HEK293 (cell line): Measurements from ENCODE around the gene KIF18B.

Experiments used
- CTCF ChIA-PET: fragments of 350-600 bp; formaldehyde crosslinking; extraction: SDS; loops from one replicate; lab custom pipeline; 2021; ENCODE audit warnings: antibody characterized with exemption; lab: Yijun Ruan, JAX
- POLR2A ChIA-PET: fragments of 300-600 bp; formaldehyde crosslinking; extraction: SDS; loops from one replicate; lab custom pipeline; 2020; ENCODE audit warnings: antibody characterized with exemption, inconsistent platforms; lab: Yijun Ruan, JAX
- H3K27ac ChIP-seq: fragments of 200-500 bp; sonication (Bioruptor generic); 2 replicates; pipeline ENCODE4 v1.5.1; 2014; ENCODE audit warnings: low read depth, low read length, control low read depth, inconsistent platforms; ENCODE audit errors: extremely low read depth
- H3K36me3 ChIP-seq, 2 experiments: fragments of 200-500 bp in 1 of 2; sonication (Bioruptor generic) in 1 of 2; 1 replicate in 1 of 2; 2 replicates in 1 of 2; pipeline ENCODE4 v1.5.1; 2014 to 2017; ENCODE audit warnings: inconsistent platforms in 2 of 2, low read length in 2 of 2; ENCODE audit not compliant: control insufficient read depth in 2 of 2, insufficient read depth in 1 of 2
- H3K4me1 ChIP-seq: fragments of 200-500 bp; sonication (Bioruptor generic); 2 replicates; pipeline ENCODE4 v1.5.1; 2014; ENCODE audit warnings: mild to moderate bottlenecking, low read length, inconsistent platforms; ENCODE audit not compliant: control insufficient read depth, insufficient read depth
- H3K4me3 ChIP-seq: 2 replicates; pipeline ENCODE4 v1.5.1; 2011; ENCODE audit warnings: low read depth, mild to moderate bottlenecking, control low read depth, low read length, moderate library complexity
- H3K9me3 ChIP-seq: fragments of 200-500 bp; sonication (Bioruptor generic); 2 replicates; pipeline ENCODE4 v1.5.1; 2014; ENCODE audit warnings: low read depth, low read length, inconsistent platforms; ENCODE audit not compliant: control insufficient read depth, insufficient read depth
- FEZF1 ChIP-seq: fragments of 450-650 bp; formaldehyde crosslinking; IDR thresholded peaks from 2 replicates; pipeline ENCODE4 v1.5.1; 2016; ENCODE audit warnings: missing biosample characterization, missing genetic modification characterization
- GLIS2 ChIP-seq: fragments of 450-650 bp; formaldehyde crosslinking; IDR thresholded peaks from 2 replicates; pipeline ENCODE4 v1.5.1; 2016; ENCODE audit warnings: missing biosample characterization, missing genetic modification characterization
- MZF1 ChIP-seq: fragments of 450-650 bp; formaldehyde crosslinking; IDR thresholded peaks from 2 replicates; pipeline ENCODE4 v1.5.1; 2017; ENCODE audit warnings: missing biosample characterization, missing genetic modification characterization, borderline replicate concordance
- OSR2 ChIP-seq: fragments of 450-650 bp; formaldehyde crosslinking; IDR thresholded peaks from 2 replicates; pipeline ENCODE4 v1.5.1; 2016; ENCODE audit warnings: missing biosample characterization, missing genetic modification characterization
- PRDM6 ChIP-seq: fragments of 450-650 bp; formaldehyde crosslinking; IDR thresholded peaks from 2 replicates; pipeline ENCODE4 v1.5.1; 2017; ENCODE audit warnings: missing biosample characterization, missing genetic modification characterization
- ZBTB44 ChIP-seq: fragments of 450-650 bp; IDR thresholded peaks from 2 replicates; pipeline ENCODE4 v1.5.1; 2018; ENCODE audit warnings: missing biosample characterization, mild to moderate bottlenecking, missing genetic modification characterization
- ZNF10 ChIP-seq: fragments of 450-650 bp; formaldehyde crosslinking; IDR thresholded peaks from 2 replicates; pipeline ENCODE4 v1.5.1; 2017; ENCODE audit warnings: missing biosample characterization, missing genetic modification characterization
- ZNF202 ChIP-seq: fragments of 450-650 bp; formaldehyde crosslinking; IDR thresholded peaks from 2 replicates; pipeline ENCODE4 v1.5.1; 2016; ENCODE audit warnings: missing biosample characterization, missing genetic modification characterization, borderline replicate concordance
- ZNF274 ChIP-seq, 2 experiments: fragments of 200-500 bp in 1 of 2; fragments of 450-650 bp in 1 of 2; sonication (Bioruptor generic) in 1 of 2; formaldehyde crosslinking in 1 of 2; IDR thresholded peaks; 2 replicates each; pipeline versions ENCODE4 v1.5.1 to v1.6.1; 2014 to 2016; ENCODE audit warnings: borderline replicate concordance in 1 of 2, inconsistent platforms in 1 of 2, low read length in 1 of 2, missing biosample characterization in 1 of 2, missing genetic modification characterization in 1 of 2
- ZNF341 ChIP-seq: fragments of 450-650 bp; formaldehyde crosslinking; IDR thresholded peaks from 2 replicates; pipeline ENCODE4; 2016; ENCODE audit warnings: low read depth, missing biosample characterization, missing genetic modification characterization
- ZNF510 ChIP-seq: fragments of 450-650 bp; formaldehyde crosslinking; IDR thresholded peaks from 2 replicates; pipeline ENCODE4 v1.5.1; 2018; ENCODE audit warnings: mild to moderate bottlenecking, missing genetic modification characterization, missing biosample characterization; ENCODE audit not compliant: insufficient replicate concordance
- ZNF555 ChIP-seq: fragments of 450-650 bp; formaldehyde crosslinking; conservative IDR thresholded peaks from 2 replicates; pipeline ENCODE4 v1.5.1; 2017; ENCODE audit warnings: missing biosample characterization, mild to moderate bottlenecking, missing genetic modification characterization, inconsistent platforms
- ZNF585B ChIP-seq: fragments of 450-650 bp; formaldehyde crosslinking; IDR thresholded peaks from 2 replicates; pipeline ENCODE4 v1.5.1; 2016; ENCODE audit warnings: missing biosample characterization, missing genetic modification characterization
- ZNF600 ChIP-seq: fragments of 450-650 bp; formaldehyde crosslinking; IDR thresholded peaks from 2 replicates; pipeline ENCODE4 v1.5.1; 2016; ENCODE audit warnings: missing biosample characterization, missing genetic modification characterization
- ZNF639 ChIP-seq: fragments of 450-650 bp; formaldehyde crosslinking; IDR thresholded peaks from 2 replicates; pipeline ENCODE4 v1.5.1; 2016; ENCODE audit warnings: missing biosample characterization, missing genetic modification characterization
- ZNF670 ChIP-seq: fragments of 450-650 bp; formaldehyde crosslinking; IDR thresholded peaks from 2 replicates; pipeline ENCODE4 v1.5.1; 2016; ENCODE audit warnings: missing biosample characterization, missing genetic modification characterization, low read depth
- ZNF707 ChIP-seq: fragments of 450-650 bp; formaldehyde crosslinking; IDR thresholded peaks from 2 replicates; pipeline ENCODE4 v1.5.1; 2016; ENCODE audit warnings: missing biosample characterization, missing genetic modification characterization
- ZNF76 ChIP-seq: fragments of 450-650 bp; formaldehyde crosslinking; IDR thresholded peaks from 2 replicates; pipeline ENCODE4; 2016; ENCODE audit warnings: low read depth, missing biosample characterization, missing genetic modification characterization, borderline replicate concordance
- TF ChIP-seq, protein P1 (sequence below): IDR thresholded peaks from 2 replicates; pipeline ENCODE4 v1.6.1; 2011; ENCODE audit warnings: mild to moderate bottlenecking, low read depth, low read length, borderline replicate concordance
- TF ChIP-seq, protein P2 (sequence below): fragments of 450-650 bp; formaldehyde crosslinking; optimal IDR thresholded peaks from 2 replicates; pipeline ENCODE3; 2016; ENCODE audit warnings: missing biosample characterization, mild to moderate bottlenecking, missing genetic modification characterization

The KIF18B gene

DNA sequence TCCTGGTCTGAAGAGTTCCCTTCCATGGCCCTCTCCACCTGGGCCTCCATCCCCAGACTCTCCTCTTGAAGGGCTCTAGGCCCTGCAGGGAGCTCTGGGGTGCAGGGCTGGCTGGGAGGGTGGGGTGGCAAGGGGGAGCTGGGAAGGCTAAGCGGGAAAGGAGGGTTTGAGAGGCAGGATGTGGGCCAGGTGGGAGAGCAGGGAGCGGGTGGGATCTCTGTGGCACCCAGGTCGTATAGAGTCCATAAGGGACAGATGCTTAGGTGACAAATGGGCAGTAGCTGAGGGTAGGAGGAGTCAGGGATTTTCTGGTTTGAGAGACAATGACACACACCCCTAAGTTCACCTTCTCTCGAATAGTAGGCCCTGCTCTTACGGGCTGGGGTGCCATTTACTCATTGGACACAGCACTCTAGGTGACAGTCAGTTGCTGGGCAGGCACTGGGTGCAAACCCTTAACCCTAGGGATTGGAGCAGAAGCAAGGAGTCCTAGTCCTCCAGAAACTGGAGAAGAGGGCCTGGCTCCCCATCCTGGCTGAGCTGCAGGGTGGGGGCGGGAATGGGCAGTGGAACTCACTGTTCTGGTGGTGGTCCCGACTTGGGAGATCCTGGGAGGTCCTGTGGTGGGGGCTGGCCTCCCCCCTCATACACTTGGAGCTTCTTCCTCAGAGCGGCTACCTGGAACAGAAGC lies 15.3 kb downstream of the KIF18B start (continued):
- TF ChIP-seq ZNF639 (tag by site-specific recombination) (no peak), FEZF1 (no peak), ZNF510 (tag by site-specific recombination) (no peak), ZNF10 (tag by site-specific recombination) (no peak), ZBTB44 (tag by site-specific recombination) (no peak), ZNF707 (no peak)
- TF ChIP-seq, protein P1, sequence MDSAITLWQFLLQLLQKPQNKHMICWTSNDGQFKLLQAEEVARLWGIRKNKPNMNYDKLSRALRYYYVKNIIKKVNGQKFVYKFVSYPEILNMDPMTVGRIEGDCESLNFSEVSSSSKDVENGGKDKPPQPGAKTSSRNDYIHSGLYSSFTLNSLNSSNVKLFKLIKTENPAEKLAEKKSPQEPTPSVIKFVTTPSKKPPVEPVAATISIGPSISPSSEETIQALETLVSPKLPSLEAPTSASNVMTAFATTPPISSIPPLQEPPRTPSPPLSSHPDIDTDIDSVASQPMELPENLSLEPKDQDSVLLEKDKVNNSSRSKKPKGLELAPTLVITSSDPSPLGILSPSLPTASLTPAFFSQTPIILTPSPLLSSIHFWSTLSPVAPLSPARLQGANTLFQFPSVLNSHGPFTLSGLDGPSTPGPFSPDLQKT = no peak
- TF ChIP-seq, all 188 proteins: peak for 0

- POLR2A ChIA-PET = interaction anchor here (0.7 kb wide), 1 partner anchor 8 kb away, joined by 3 read pairs; no protein-coding TSS in a partner anchor
- Histone ChIP-seq H3K4me3 (no peak overlapping the region), H3K36me3 (peaks cover 64 to 100% of the 10 kb centered on the region in 2 experiments), H3K27ac (no peak overlapping the region), H3K4me1 (no peaks in the 10 kb centered on the region), H3K9me3 (no peaks in the 10 kb centered on the region)
- CTCF ChIA-PET = interaction anchor here (0.6 to 4.9 kb wide), 4 partner anchors 11 to 169 kb away, joined by 3 to 41 read pairs (median 14); no protein-coding TSS in a partner anchor
- TF ChIP-seq ZNF202 (tag by site-specific recombination) (no peak), ZNF600 (tag by site-specific recombination) (peak; percentile 78), ZNF76 (no peak)
- TF ChIP-seq, protein P2, sequence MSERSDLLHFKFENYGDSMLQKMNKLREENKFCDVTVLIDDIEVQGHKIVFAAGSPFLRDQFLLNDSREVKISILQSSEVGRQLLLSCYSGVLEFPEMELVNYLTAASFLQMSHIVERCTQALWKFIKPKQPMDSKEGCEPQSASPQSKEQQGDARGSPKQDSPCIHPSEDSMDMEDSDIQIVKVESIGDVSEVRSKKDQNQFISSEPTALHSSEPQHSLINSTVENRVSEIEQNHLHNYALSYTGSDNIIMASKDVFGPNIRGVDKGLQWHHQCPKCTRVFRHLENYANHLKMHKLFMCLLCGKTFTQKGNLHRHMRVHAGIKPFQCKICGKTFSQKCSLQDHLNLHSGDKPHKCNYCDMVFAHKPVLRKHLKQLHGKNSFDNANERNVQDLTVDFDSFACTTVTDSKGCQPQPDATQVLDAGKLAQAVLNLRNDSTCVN (tag by site-specific recombination) = no peak
Observed at GRCh38 chr17:44931376-44931775, 16.2 kb downstream of the KIF18B start.

DNA sequence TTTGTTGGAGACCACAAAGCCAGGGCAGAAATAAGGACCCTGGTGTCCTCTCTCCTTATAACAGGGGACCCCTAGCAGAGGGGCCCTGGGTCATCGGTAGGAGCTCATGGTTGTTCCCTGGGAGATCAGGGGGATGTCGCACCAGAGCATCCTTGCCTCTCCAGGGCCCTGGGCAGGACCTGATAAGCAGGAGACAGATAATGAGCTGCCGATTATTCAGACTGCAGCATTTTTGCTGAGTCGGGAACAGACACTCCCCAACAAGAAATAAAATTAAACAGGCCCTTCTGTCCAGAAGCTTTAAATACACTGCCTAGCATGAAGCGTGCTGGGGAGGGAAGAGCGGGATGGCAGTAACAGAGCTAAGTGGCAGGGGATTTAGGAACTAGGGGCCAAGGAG lies 16.9 kb downstream of the KIF18B start:
- CTCF ChIA-PET = interaction anchor here (0.9 to 4.9 kb wide), 4 partner anchors 10 to 169 kb away, joined by 4 to 41 read pairs (median 14); no protein-coding TSS in a partner anchor
- POLR2A ChIA-PET = interaction anchor here (0.6 kb wide), 1 partner anchor 711 kb away, joined by 3 read pairs; the partner anchor contains the start of gene UBTF
- Histone ChIP-seq H3K4me1 (no peaks in the 10 kb centered on the region), H3K27ac (no peak overlapping the region), H3K9me3 (no peaks in the 10 kb centered on the region), H3K36me3 (peaks cover 70 to 100% of the 10 kb centered on the region in 2 experiments), H3K4me3 (no peak overlapping the region)
- TF ChIP-seq, protein P1 = no peak
- no peak for TF ChIP-seq OSR2 (tag by site-specific recombination)
- TF ChIP-seq GLIS2 (tag by site-specific recombination) = no peak
- TF ChIP-seq ZNF10 (tag by site-specific recombination) = no peak
- no peak for TF ChIP-seq ZNF639 (tag by site-specific recombination)
- TF ChIP-seq ZNF670 = no peak
- no peak for TF ChIP-seq ZNF341 (tag by site-specific recombination)
- TF ChIP-seq ZNF555 (tag by site-specific recombination) = no peak
- TF ChIP-seq MZF1 (tag by site-specific recombination) = no peak
- no peak for TF ChIP-seq ZNF274 (IDR thresholded peaks at IDR 0.05; ENCODE audit: low read length)
- TF ChIP-seq ZNF274 (tag by site-specific recombination; IDR thresholded peaks at IDR 0.05; ENCODE audit: borderline replicate concordance) = no peak
- no peak for TF ChIP-seq ZNF585B (tag by site-specific recombination)
- TF ChIP-seq PRDM6 (tag by site-specific recombination) = no peak
